GM12892 (cell line): Measurements from ENCODE around the gene DLG2.

Experiments used
- POLR2A ChIP-seq: IDR thresholded peaks from 2 replicates; pipeline ENCODE4 v1.6.1; 2011; ENCODE audit warnings: low read depth, low read length, control low read depth
- POLR2AphosphoS5 ChIP-seq: IDR thresholded peaks from 2 replicates; pipeline ENCODE4 v1.6.1; 2011; ENCODE audit warnings: low read depth, low read length, control low read depth
- TAF1 ChIP-seq: IDR thresholded peaks from 2 replicates; pipeline ENCODE4 v1.6.1; 2011; ENCODE audit warnings: low read depth, mild to moderate bottlenecking, control low read depth, low read length, borderline replicate concordance

DNA sequence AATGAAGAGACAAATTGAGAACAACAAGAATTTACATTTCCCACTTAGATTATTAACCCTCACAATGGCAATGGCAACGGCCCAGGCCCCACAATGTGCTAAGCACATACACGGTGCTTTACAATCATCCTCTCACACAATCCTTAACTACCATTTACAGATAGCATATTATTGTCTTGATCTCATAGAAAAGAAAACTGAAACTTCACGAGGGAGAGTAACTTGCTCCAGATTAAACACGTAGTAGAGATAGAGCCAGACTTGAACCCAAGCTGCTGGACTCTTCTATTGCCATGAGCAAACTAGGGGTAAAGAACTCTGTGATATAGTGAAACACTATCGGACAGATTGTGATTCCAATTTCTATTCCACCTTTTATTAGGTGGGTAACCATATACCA lies 665.1 kb downstream of the DLG2 start:
- TF ChIP-seq POLR2A (no peak), POLR2AphosphoS5 (no peak), TAF1 (no peak)
